DND-41 (cell line): ENCODE results near the gene CD99L2.

Experiments
- ATAC-seq: fragments of 200-7000 bp; cut with Tn5 transposase; 3 replicates; pipeline ENCODE4 v1.9.1; 2021; ENCODE audit warnings: low read depth; ENCODE audit not compliant: insufficient read depth
- DNase-seq: peaks from one replicate; pipeline ENCODE4 v3.0.0-alpha.2; 2020
- H2AFZ ChIP-seq: 2 replicates; pipeline ENCODE4 v1.6.0; 2012; ENCODE audit warnings: low read depth, low read length
- H3K27ac ChIP-seq: 2 replicates; pipeline ENCODE4 v1.5.1; 2012; ENCODE audit warnings: low read length, inconsistent platforms
- H3K27me3 ChIP-seq: fragments of 200-600 bp; sonication (generic); 2 replicates; pipeline ENCODE4 v1.6.0; 2012; ENCODE audit warnings: low read length, mild to moderate bottlenecking, inconsistent platforms; ENCODE audit not compliant: insufficient read depth, poor library complexity
- H3K36me3 ChIP-seq: 2 replicates; pipeline ENCODE4 v1.5.1; 2012; ENCODE audit warnings: low read length, inconsistent platforms; ENCODE audit not compliant: insufficient read depth
- H3K4me1 ChIP-seq: 2 replicates; pipeline ENCODE4 v1.5.1; 2012; ENCODE audit warnings: mild to moderate bottlenecking, low read length; ENCODE audit not compliant: insufficient read depth
- H3K4me2 ChIP-seq: 2 replicates; pipeline ENCODE4 v1.6.0; 2012; ENCODE audit warnings: mild to moderate bottlenecking, moderate library complexity, low read length, inconsistent platforms; ENCODE audit not compliant: insufficient read depth
- H3K4me3 ChIP-seq, 2 experiments: fragments of 200-600 bp in 1 of 2; shearing (Covaris generic) in 1 of 2; 2 replicates each; pipeline ENCODE4 v1.5.1; 2012 to 2016; ENCODE audit warnings: inconsistent platforms in 2 of 2, low read length in 2 of 2, mild to moderate bottlenecking in 2 of 2, low read depth in 1 of 2, moderate library complexity in 1 of 2
- H3K79me2 ChIP-seq: 2 replicates; pipeline ENCODE4 v1.6.0; 2012; ENCODE audit warnings: low read length, inconsistent platforms; ENCODE audit not compliant: insufficient read depth
- H3K9ac ChIP-seq: 2 replicates; pipeline ENCODE4 v1.6.0; 2012; ENCODE audit warnings: low read depth, mild to moderate bottlenecking, inconsistent platforms, low read length, moderate library complexity
- H3K9me3 ChIP-seq: 2 replicates; pipeline ENCODE4 v1.5.1; 2012; ENCODE audit warnings: low read length, moderate library complexity, mild to moderate bottlenecking, inconsistent platforms; ENCODE audit not compliant: insufficient read depth, severe bottlenecking
- H4K20me1 ChIP-seq: 2 replicates; pipeline ENCODE4 v1.6.0; 2012; ENCODE audit warnings: low read length; ENCODE audit not compliant: insufficient read depth
- EZH2 ChIP-seq: IDR thresholded peaks from 3 replicates; pipeline ENCODE4 v1.6.1; 2012; ENCODE audit warnings: borderline replicate concordance, low read depth, mild to moderate bottlenecking, moderate library complexity, low read length, inconsistent platforms; ENCODE audit not compliant: severe bottlenecking
- TF ChIP-seq, protein P1 (sequence below): IDR thresholded peaks from 2 replicates; pipeline ENCODE4 v1.5.1; 2012; ENCODE audit warnings: borderline replicate concordance, low read length, moderate library complexity, mild to moderate bottlenecking; ENCODE audit not compliant: poor library complexity, severe bottlenecking; ENCODE audit errors: extremely low read depth

CD99L2 gene

GRCh38 chrX:150934453-150934852, 36.0 kb upstream of the CD99L2 start:
- TF ChIP-seq, protein P1, sequence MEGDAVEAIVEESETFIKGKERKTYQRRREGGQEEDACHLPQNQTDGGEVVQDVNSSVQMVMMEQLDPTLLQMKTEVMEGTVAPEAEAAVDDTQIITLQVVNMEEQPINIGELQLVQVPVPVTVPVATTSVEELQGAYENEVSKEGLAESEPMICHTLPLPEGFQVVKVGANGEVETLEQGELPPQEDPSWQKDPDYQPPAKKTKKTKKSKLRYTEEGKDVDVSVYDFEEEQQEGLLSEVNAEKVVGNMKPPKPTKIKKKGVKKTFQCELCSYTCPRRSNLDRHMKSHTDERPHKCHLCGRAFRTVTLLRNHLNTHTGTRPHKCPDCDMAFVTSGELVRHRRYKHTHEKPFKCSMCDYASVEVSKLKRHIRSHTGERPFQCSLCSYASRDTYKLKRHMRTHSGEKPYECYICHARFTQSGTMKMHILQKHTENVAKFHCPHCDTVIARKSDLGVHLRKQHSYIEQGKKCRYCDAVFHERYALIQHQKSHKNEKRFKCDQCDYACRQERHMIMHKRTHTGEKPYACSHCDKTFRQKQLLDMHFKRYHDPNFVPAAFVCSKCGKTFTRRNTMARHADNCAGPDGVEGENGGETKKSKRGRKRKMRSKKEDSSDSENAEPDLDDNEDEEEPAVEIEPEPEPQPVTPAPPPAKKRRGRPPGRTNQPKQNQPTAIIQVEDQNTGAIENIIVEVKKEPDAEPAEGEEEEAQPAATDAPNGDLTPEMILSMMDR, result no peak
- TF ChIP-seq EZH2, result no peak
- ATAC-seq (no peak), DNase-seq (no peak)
- no peak overlapping the region for H2AFZ ChIP-seq
- H3K36me3 ChIP-seq, result no peaks in the 10 kb centered on the region
- no peak overlapping the region for H3K4me2 ChIP-seq
- no peak overlapping the region for H3K27ac ChIP-seq
- H3K79me2 ChIP-seq, result no peaks in the 10 kb centered on the region
- H4K20me1 ChIP-seq, result no peaks in the 10 kb centered on the region
- H3K4me1 ChIP-seq, result no peaks in the 10 kb centered on the region
- no peak overlapping the region for H3K4me3 ChIP-seq
- no peak overlapping the region for H3K9ac ChIP-seq
- no peaks in the 10 kb centered on the region for H3K9me3 ChIP-seq
- no peaks in the 10 kb centered on the region for H3K27me3 ChIP-seq

- no peaks in the 10 kb centered on the region for H3K9me3 ChIP-seq
- no peak overlapping the region for H3K27ac ChIP-seq
- H3K4me3 ChIP-seq, result no peak overlapping the region
- no peak overlapping the region for H3K4me2 ChIP-seq
- H3K4me1 ChIP-seq, result no peaks in the 10 kb centered on the region
- no peak overlapping the region for H3K9ac ChIP-seq
- ATAC-seq (no peak), DNase-seq (no peak)
- no peak overlapping the region for H2AFZ ChIP-seq
- no peaks in the 10 kb centered on the region for H3K27me3 ChIP-seq
- H3K79me2 ChIP-seq, result no peaks in the 10 kb centered on the region
- no peaks in the 10 kb centered on the region for H4K20me1 ChIP-seq
- H3K36me3 ChIP-seq, result no peaks in the 10 kb centered on the region
- no peak for TF ChIP-seq EZH2
- TF ChIP-seq, protein P1, result no peak
These were observed 35.5 kb upstream of the CD99L2 start for GRCh38 chrX:150933945-150934350.

DNA sequence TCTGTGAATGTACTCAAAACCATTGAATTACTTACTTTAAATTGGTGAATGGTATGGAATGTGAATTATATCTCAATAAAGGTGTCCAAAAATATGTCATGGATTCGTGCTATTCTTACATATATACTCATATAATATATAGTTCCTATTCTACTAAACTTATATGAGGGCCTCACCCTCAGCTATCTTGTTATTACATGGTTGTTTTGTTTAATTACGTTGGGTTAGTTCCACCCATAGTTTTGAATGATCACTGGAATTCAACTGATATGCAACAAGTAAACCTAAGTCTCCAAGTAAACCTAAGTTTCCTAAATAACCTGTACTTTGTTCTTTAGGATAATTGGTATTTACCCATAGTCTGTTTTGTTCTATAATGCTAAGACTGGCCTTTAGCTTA, 30.6 kb upstream of the CD99L2 start:
- no peak for DNase-seq
- no peaks in the 10 kb centered on the region for H3K27me3 ChIP-seq
- no peak overlapping the region for H3K4me3 ChIP-seq
- H3K79me2 ChIP-seq, result no peaks in the 10 kb centered on the region
- no peaks in the 10 kb centered on the region for H3K36me3 ChIP-seq
- no peak for ATAC-seq
- H3K9ac ChIP-seq, result no peak overlapping the region
- no peak overlapping the region for H3K27ac ChIP-seq
- H3K4me2 ChIP-seq, result no peak overlapping the region
- H4K20me1 ChIP-seq, result no peaks in the 10 kb centered on the region
- TF ChIP-seq EZH2, result no peak
- TF ChIP-seq, protein P1, result no peak
- H3K4me1 ChIP-seq, result no peaks in the 10 kb centered on the region
- no peak overlapping the region for H2AFZ ChIP-seq
- no peaks in the 10 kb centered on the region for H3K9me3 ChIP-seq

- H3K9ac ChIP-seq, result no peak overlapping the region
- DNase-seq, result no peak
- no peak overlapping the region for H3K27ac ChIP-seq
These were observed 28.3 kb upstream of the CD99L2 start for GRCh38 chrX:150926791-150927190.

More at GRCh38 chrX:150926791-150927190, 28.3 kb upstream of the CD99L2 start:
- no peak for TF ChIP-seq EZH2
- TF ChIP-seq, protein P1, result no peak
- no peak overlapping the region for H3K4me3 ChIP-seq
- H3K36me3 ChIP-seq, result no peaks in the 10 kb centered on the region
- no peaks in the 10 kb centered on the region for H3K79me2 ChIP-seq
- H2AFZ ChIP-seq, result no peak overlapping the region
- ATAC-seq, result no peak
- H4K20me1 ChIP-seq, result no peaks in the 10 kb centered on the region
- H3K27me3 ChIP-seq, result no peaks in the 10 kb centered on the region
- no peak overlapping the region for H3K4me2 ChIP-seq
- no peaks in the 10 kb centered on the region for H3K4me1 ChIP-seq
- no peaks in the 10 kb centered on the region for H3K9me3 ChIP-seq
